ENCODE results near the gene GATA6. TPM values are rescaled to one million over a fixed set of nuclear protein-coding genes. Genes with fewer than 3 reads are reported as not detected.

The GATA6 gene
- total RNA-seq, 4 donors from 2014 or later: 2.0 to 5.7 (median 2.9) TPM

DNA sequence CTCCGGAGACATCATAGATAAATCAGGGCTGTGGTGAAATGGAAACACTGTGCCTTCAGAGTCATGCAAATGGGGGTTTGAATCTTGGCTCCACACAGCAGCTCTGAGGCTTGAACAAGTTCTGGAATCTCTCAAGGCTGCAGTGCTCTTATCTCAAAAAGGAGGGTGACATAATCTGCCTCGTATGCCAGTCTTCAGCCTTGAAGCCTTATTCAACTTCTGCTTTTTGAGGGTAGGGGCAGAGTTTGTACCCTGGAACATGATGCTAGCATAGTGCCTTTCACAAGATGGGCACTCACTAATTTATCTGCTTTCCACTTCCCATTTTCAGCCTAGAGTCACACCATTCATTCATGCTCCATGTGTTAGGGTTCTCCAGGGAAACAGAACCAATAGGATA lies 42.3 kb downstream of the GATA6 start:
- TF ChIP-seq, protein P1, sequence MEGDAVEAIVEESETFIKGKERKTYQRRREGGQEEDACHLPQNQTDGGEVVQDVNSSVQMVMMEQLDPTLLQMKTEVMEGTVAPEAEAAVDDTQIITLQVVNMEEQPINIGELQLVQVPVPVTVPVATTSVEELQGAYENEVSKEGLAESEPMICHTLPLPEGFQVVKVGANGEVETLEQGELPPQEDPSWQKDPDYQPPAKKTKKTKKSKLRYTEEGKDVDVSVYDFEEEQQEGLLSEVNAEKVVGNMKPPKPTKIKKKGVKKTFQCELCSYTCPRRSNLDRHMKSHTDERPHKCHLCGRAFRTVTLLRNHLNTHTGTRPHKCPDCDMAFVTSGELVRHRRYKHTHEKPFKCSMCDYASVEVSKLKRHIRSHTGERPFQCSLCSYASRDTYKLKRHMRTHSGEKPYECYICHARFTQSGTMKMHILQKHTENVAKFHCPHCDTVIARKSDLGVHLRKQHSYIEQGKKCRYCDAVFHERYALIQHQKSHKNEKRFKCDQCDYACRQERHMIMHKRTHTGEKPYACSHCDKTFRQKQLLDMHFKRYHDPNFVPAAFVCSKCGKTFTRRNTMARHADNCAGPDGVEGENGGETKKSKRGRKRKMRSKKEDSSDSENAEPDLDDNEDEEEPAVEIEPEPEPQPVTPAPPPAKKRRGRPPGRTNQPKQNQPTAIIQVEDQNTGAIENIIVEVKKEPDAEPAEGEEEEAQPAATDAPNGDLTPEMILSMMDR (IDR thresholded peaks at IDR 0.05; ENCODE audit: low read depth): no peak

DNA sequence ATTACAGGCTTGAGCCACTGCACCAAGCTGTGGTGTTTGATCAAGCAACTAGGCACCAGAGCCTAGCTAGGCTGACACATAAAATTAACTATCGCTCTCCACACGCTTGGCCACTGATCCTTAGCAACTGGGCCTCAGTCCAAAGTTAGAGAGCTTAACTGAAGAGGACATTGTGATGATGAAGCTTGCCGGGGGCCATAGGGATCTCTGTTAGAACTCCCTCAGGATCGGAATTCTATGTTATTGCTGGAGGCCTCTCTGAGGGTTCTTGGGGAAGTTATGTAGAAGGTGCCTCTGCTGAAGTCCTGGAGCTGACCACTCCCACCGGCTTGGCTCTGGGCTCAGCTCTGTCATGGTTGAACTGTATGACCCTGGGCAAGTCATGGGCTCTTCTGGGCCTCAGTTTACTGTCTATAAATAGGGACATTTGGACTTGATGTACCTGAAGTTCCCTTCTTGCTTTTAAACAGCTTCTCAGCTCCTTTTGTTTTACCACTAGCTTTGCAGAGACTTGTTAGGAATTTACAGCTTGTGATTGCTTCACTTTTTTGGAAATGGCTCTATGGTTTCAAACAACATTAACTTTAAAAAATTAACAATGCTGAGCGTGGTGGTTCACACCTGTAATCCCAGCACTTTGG lies 44.1 kb downstream of the GATA6 start:
- TF ChIP-seq, protein P1 (IDR thresholded peaks at IDR 0.05; ENCODE audit: low read depth): no peak

DNA sequence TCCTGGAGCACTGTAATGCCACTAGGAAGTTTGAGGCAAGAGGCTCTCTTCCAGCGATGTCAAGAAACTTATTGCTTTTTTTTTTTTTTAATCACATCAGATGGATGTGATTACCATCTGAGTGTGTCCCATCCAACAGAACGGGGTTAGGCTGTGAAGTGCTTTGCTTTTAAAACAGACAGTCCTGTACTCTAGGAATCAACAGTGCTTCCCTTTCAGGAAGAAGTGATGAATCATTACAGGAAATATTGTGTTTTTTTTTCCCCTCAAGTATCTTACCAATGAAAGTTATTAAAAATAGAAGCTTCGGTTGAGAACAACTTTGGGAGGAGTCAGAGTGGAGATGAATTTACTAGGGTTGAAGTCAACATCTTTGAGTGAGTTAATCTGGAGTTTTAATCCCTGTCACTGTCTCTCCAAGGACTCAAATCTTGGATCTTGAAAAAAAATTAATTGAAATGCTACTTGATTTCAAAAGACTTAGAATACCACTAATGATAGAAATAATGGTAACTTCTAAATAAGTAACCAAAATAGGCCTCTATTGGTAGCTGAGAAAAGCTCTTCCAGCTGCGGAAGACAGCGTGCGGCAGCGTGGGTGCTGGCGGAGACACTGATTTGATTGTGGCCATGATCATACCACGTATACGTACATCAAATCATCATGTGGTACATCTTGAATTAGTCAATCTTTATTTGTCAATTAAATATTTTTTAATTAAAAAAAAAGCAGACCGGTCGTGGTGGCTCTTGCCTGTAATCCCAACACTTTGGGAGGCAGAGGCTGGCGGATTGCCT lies 45.5 kb downstream of the GATA6 start:
- TF ChIP-seq, protein P1 (IDR thresholded peaks at IDR 0.05; ENCODE audit: low read depth): no peak

DNA sequence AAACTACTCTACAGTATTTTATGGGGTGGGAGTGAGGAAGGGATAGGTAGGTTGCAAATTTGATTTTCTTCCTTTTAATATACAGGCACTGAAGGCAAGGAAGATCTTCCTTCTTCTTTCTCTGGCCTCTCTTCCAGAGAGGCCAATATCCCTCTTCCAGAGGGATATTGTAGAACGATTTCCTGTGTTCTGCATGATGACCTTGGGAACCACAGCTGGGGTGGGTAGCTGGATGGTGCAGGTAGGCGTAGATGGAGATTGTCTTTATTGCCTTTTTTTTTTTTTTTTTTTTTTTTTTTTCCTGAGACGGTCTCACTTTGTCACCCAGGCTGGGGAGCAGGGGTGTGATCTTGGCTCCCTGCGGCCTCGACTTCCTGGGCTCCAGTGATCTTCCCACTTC lies 49.4 kb downstream of the GATA6 start:
- TF ChIP-seq, protein P1 (IDR thresholded peaks at IDR 0.05; ENCODE audit: low read depth): no peak

DNA sequence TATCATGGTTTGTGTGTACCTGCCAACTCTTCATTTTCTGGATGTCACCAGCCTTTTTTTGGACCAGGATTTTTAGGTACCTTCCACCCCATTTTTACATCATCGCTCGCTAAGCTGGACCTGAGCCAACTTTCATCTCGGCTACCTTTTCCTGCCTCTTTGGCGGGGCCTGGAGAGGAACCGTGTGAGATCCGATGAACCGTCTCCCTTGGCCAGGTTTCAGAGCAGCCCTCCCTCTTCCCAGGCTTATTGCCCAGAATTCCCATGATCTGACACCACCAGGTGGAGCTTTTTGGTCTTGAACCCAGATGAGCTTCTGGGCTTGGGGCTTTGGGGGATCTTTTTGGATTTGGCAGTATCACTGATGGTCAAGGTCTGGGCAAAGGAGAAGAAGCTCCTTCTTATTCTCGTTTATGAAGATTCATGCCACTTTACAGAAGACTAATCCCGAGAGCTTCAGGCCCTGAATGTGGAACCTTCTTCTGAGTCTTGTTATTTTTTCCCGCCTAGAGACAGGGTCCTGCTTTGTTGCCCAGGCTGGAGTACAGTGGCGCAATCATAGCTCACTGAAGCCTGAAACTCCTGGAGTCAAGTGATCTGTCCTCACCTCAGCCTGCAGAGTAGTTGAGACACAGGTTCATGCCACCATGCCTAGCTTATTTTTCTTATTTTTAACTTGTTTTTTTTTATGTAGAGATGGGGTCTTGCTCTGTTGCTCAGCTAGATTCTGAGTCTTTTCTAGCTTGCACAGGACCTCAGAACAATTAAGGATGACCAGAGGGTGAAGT lies 50.4 kb downstream of the GATA6 start:
- TF ChIP-seq, protein P1 (IDR thresholded peaks at IDR 0.05; ENCODE audit: low read depth): no peak

DNA sequence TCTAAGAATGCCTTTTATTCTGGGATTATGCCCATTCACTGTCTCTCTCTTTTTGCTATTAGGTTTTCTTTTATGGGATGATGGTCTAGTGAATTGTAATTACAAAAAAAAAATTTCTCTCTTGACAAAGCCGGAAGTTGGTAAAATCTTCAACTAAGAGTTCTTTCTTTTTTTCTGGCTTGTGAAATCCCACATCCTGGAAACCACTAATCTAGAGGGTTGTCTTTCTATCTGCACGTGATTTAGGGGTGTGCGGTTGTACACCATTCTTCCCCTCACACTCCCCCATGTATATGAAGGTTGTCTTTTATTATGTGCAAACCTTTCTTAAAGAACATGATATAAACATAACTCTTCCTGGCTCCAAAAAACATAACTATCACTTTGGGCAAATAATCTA lies 52.0 kb downstream of the GATA6 start:
- TF ChIP-seq, protein P1 (IDR thresholded peaks at IDR 0.05; ENCODE audit: low read depth): no peak
